ENCODE results near the gene NPY5R.

DNA sequence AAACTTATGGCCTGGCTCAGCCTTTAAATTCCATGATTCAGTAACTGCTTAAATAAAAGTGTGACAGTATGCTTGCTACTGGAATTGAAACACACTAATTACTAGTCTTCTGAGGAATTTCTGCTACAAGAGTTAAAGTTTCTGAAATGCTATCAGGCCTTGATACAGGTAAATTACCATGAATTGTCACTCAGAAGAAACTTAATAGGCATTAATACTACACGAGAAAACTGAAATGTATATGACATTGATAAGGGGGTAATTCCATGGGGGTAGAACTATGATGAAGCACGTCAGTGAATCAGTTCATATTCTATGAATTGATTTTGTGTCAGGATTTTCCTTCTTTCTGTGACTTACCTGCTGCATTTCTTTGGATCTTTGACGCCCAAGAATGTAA, 8.3 kb upstream of the NPY5R start:
- TF ChIP-seq, protein P1, sequence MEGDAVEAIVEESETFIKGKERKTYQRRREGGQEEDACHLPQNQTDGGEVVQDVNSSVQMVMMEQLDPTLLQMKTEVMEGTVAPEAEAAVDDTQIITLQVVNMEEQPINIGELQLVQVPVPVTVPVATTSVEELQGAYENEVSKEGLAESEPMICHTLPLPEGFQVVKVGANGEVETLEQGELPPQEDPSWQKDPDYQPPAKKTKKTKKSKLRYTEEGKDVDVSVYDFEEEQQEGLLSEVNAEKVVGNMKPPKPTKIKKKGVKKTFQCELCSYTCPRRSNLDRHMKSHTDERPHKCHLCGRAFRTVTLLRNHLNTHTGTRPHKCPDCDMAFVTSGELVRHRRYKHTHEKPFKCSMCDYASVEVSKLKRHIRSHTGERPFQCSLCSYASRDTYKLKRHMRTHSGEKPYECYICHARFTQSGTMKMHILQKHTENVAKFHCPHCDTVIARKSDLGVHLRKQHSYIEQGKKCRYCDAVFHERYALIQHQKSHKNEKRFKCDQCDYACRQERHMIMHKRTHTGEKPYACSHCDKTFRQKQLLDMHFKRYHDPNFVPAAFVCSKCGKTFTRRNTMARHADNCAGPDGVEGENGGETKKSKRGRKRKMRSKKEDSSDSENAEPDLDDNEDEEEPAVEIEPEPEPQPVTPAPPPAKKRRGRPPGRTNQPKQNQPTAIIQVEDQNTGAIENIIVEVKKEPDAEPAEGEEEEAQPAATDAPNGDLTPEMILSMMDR (IDR thresholded peaks at IDR 0.05) = no peak
- TF ChIP-seq POLR2A (IDR thresholded peaks at IDR 0.05) = no peak

Measured in Peyer's patch (tissue), 4 donors.